Liver (tissue), 9 donors: ENCODE data around the gene RASGRP1. TPM values are rescaled to one million over a fixed set of nuclear protein-coding genes. Genes with fewer than 3 reads are reported as not detected.

Source experiments
- DNase-seq: peaks from one replicate; pipeline ENCODE4 v3.0.0-alpha.2; 2017; ENCODE audit warnings: low spot score
- H3K27ac ChIP-seq, 2 donors: one replicate each; pipeline ENCODE4 v1.7.0; 2013; ENCODE audit warnings: inconsistent platforms in 2 of 2, low read length in 2 of 2, control low read depth in 1 of 2, low read depth in 1 of 2, mild to moderate bottlenecking in 1 of 2
- H3K27me3 ChIP-seq, 4 donors: one replicate each; pipeline versions ENCODE4 v1.6.1 to v1.7.0; 2013; ENCODE audit warnings: low read length in 3 of 4, inconsistent platforms in 1 of 4, mild to moderate bottlenecking in 1 of 4, moderate library complexity in 1 of 4; ENCODE audit not compliant: control insufficient read depth in 4 of 4, insufficient read depth in 4 of 4
- H3K36me3 ChIP-seq, 4 donors: one replicate each; pipeline versions ENCODE4 v1.6.1 to v1.7.0; 2013; ENCODE audit warnings: low read length in 3 of 4, mild to moderate bottlenecking in 3 of 4, low read depth in 1 of 4, moderate library complexity in 1 of 4; ENCODE audit not compliant: control insufficient read depth in 4 of 4, insufficient read depth in 3 of 4
- H3K4me1 ChIP-seq, 4 donors: one replicate each; pipeline versions ENCODE4 v1.6.1 to v1.7.0; 2013; ENCODE audit warnings: low read length in 3 of 4, mild to moderate bottlenecking in 3 of 4, moderate library complexity in 1 of 4; ENCODE audit not compliant: control insufficient read depth in 4 of 4, insufficient read depth in 4 of 4
- H3K4me3 ChIP-seq, 3 donors: one replicate each; pipeline versions ENCODE4 v1.6.1 to v1.7.0; 2013; ENCODE audit warnings: low read length in 3 of 3, control low read depth in 1 of 3, low read depth in 1 of 3, mild to moderate bottlenecking in 1 of 3
- H3K9ac ChIP-seq, 2 donors: one replicate each; pipeline ENCODE4 v1.7.0; 2013; ENCODE audit warnings: low read length in 2 of 2, mild to moderate bottlenecking in 2 of 2, moderate library complexity in 2 of 2, control low read depth in 1 of 2, low read depth in 1 of 2
- H3K9me3 ChIP-seq, 4 donors: one replicate each; pipeline versions ENCODE4 v1.6.1 to v1.7.0; 2013; ENCODE audit warnings: low read length in 3 of 4; ENCODE audit not compliant: control insufficient read depth in 4 of 4
- ATF3 ChIP-seq: IDR thresholded peaks from 2 replicates; pipeline ENCODE4 v1.6.1; 2016; ENCODE audit warnings: antibody characterized with exemption
- CTCF ChIP-seq: fragments of 150-350 bp; IDR thresholded peaks from 2 replicates; pipeline ENCODE4 v1.5.1; 2017; ENCODE audit warnings: improper control_type of control experiment, low read depth, low read length; ENCODE audit not compliant: missing input control
- EGR1 ChIP-seq, 2 donors: IDR thresholded peaks; 2 replicates each; pipeline ENCODE4 v1.6.1; 2016 to 2018; ENCODE audit warnings: antibody characterized with exemption in 2 of 2, low read depth in 2 of 2
- FOXA1 ChIP-seq: IDR thresholded peaks from 2 replicates; pipeline ENCODE4 v1.6.1; 2016; ENCODE audit warnings: antibody characterized with exemption
- FOXA2 ChIP-seq: IDR thresholded peaks from 2 replicates; pipeline ENCODE4 v1.6.1; 2016; ENCODE audit warnings: antibody characterized with exemption
- GABPA ChIP-seq, 2 donors: IDR thresholded peaks in 1 of 2; conservative IDR thresholded peaks in 1 of 2; 2 replicates each; pipeline ENCODE4 v1.6.1; 2016; ENCODE audit warnings: antibody characterized with exemption in 2 of 2, mild to moderate bottlenecking in 1 of 2, moderate library complexity in 1 of 2
- HNF4A ChIP-seq, 2 donors: conservative IDR thresholded peaks; 2 replicates each; pipeline ENCODE4 v1.6.1; 2016; ENCODE audit warnings: antibody characterized with exemption in 2 of 2, mild to moderate bottlenecking in 2 of 2
- HNF4G ChIP-seq: IDR thresholded peaks from 2 replicates; pipeline ENCODE4 v1.6.1; 2016; ENCODE audit warnings: antibody characterized with exemption
- NR2F2 ChIP-seq: IDR thresholded peaks from 2 replicates; pipeline ENCODE4 v1.6.1; 2016; ENCODE audit warnings: antibody characterized with exemption
- RAD21 ChIP-seq, 2 donors: IDR thresholded peaks; 2 replicates each; pipeline ENCODE4 v1.6.1; 2016; ENCODE audit warnings: antibody characterized with exemption in 2 of 2, mild to moderate bottlenecking in 2 of 2
- REST ChIP-seq: IDR thresholded peaks from 2 replicates; pipeline ENCODE4 v1.6.1; 2016; ENCODE audit warnings: antibody characterized with exemption, mild to moderate bottlenecking
- RXRA ChIP-seq, 2 donors: IDR thresholded peaks; 2 replicates each; pipeline ENCODE4 v1.6.1; 2017 to 2018; ENCODE audit warnings: antibody characterized with exemption in 2 of 2, mild to moderate bottlenecking in 1 of 2
- SP1 ChIP-seq: IDR thresholded peaks from 2 replicates; pipeline ENCODE4 v1.6.1; 2018; ENCODE audit warnings: antibody characterized with exemption, mild to moderate bottlenecking
- TAF1 ChIP-seq: conservative IDR thresholded peaks from 2 replicates; pipeline ENCODE4 v1.6.1; 2016; ENCODE audit warnings: antibody characterized with exemption, mild to moderate bottlenecking
- YY1 ChIP-seq: IDR thresholded peaks from 2 replicates; pipeline ENCODE4 v1.6.1; 2016; ENCODE audit warnings: antibody characterized with exemption, mild to moderate bottlenecking
- ZBTB33 ChIP-seq: IDR thresholded peaks from 2 replicates; pipeline ENCODE4 v1.6.1; 2016; ENCODE audit warnings: antibody characterized with exemption
- WGBS: extraction: QIAGEN DNeasy Blood & Tissue Kit; methylation state at CpG from one replicate; pipeline ENCODE4 v1.1.7; 2013; 5-methylcytosine and 5-hydroxymethylcytosine counted together
- polyA plus RNA-seq, 2 donors: library from polyadenylated mRNA; stranded (reverse) in 1 of 2; unstranded in 1 of 2; fragments of 200-250 nt in 1 of 2; fragments of >200 nt in 1 of 2; fragmentation: Nextera tagmentation in 1 of 2; extraction: Ambion mirVana in 1 of 2; gene quantifications; one replicate each; pipeline versions ENCODE4 v1.2.1 to v1.2.3, GENCODE V29; 2013 to 2015
- total RNA-seq, 2 donors: library from RNA; depleted of rRNA; stranded (reverse); fragments of >200 nt; gene quantifications; one replicate each; pipeline ENCODE4 v1.2.3, GENCODE V29; 2014
- TF ChIP-seq, protein P1 (sequence below): IDR thresholded peaks from 2 replicates; pipeline ENCODE4 v1.6.1; 2016; ENCODE audit warnings: antibody characterized with exemption
- donor health status: healthy.
- donor health status: healthy.
- donor health status: healthy.
- donor health status: healthy.
- donor health status: healthy.

RASGRP1 gene
- total and polyA plus RNA-seq, 4 donors = 0.17 to 0.75 (median 0.47) TPM

DNA sequence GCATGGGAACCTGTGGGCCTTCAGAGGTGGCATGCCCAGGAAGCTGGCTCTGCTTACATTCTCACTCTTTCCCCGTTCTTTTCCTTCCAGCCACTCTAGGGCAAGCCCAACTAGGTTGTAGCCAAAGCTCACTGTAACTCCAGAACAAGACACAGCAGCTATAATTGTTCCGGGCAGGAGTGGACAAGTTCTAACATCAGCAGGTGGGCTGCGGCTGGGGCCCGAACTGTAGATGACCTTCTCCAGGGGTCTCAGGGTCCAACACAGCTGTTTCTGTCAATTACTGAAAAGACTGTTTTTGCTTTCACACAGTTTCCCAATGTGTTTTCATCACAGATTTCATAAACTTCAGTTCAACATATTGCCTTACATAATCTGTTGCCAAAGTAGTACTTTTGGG is 11.5 kb downstream of the RASGRP1 start:
- no peaks in the 10 kb centered on the region for H3K27me3 ChIP-seq
- H3K9me3 ChIP-seq = no peaks in the 10 kb centered on the region
- no peaks in the 10 kb centered on the region for H3K36me3 ChIP-seq
- 69% methylated on average over 4 of the region's 4 CpGs for WGBS
- H3K4me3 ChIP-seq = no peak overlapping the region
- no peak overlapping the region for H3K9ac ChIP-seq
- DNase-seq = no peak
- TF ChIP-seq SP1 = no peak
- no peaks in the 10 kb centered on the region for H3K4me1 ChIP-seq
- no peak overlapping the region for H3K27ac ChIP-seq

- Histone ChIP-seq H3K9ac (no peak overlapping the region), H3K4me3 (no peak overlapping the region), H3K9me3 (no peaks in the 10 kb centered on the region), H3K27ac (no peak overlapping the region), H3K4me1 (no peaks in the 10 kb centered on the region), H3K36me3 (no peaks in the 10 kb centered on the region), H3K27me3 (no peaks in the 10 kb centered on the region)
- no peak for TF ChIP-seq HNF4G
- TF ChIP-seq RAD21 (IDR thresholded peaks at IDR 0.05) = no peak
- TF ChIP-seq YY1 = no peak
- TF ChIP-seq EGR1 (IDR thresholded peaks at IDR 0.05; ENCODE audit: low read depth in 2 of 2) = no peak
- TF ChIP-seq, protein P1, sequence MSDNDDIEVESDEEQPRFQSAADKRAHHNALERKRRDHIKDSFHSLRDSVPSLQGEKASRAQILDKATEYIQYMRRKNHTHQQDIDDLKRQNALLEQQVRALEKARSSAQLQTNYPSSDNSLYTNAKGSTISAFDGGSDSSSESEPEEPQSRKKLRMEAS = no peak
- no peak for TF ChIP-seq RXRA (IDR thresholded peaks at IDR 0.05)
- no peak for TF ChIP-seq CTCF
- no peak for TF ChIP-seq SP1
- TF ChIP-seq NR2F2 = no peak
- no peak for DNase-seq
- WGBS = 35% methylated on average over 7 of the region's 7 CpGs
These were observed 12.6 kb downstream of the RASGRP1 start for GRCh38 chr15:38551720-38552648.

- Histone ChIP-seq H3K27ac (no peak overlapping the region), H3K36me3 (no peaks in the 10 kb centered on the region), H3K9ac (no peak overlapping the region), H3K9me3 (no peaks in the 10 kb centered on the region), H3K4me3 (no peak overlapping the region), H3K4me1 (no peaks in the 10 kb centered on the region), H3K27me3 (no peaks in the 10 kb centered on the region)
- DNase-seq = no peak
- TF ChIP-seq ZBTB33 (no peak), REST (no peak), FOXA1 (no peak), HNF4G (no peak), NR2F2 (no peak), FOXA2 (no peak), GABPA (IDR thresholded peaks at IDR 0.05 in 1 of 2, conservative IDR thresholded peaks at IDR 0.05 in 1 of 2) (no peak), TAF1 (no peak), ATF3 (no peak), CTCF (no peak), SP1 (no peak), HNF4A (conservative IDR thresholded peaks at IDR 0.05) (no peak)
These were observed 15.4 kb downstream of the RASGRP1 start for GRCh38 chr15:38549222-38549621.
